ENCODE results near the gene RFWD3. TPM values are rescaled to one million over a fixed set of nuclear protein-coding genes. Genes with fewer than 3 reads are reported as not detected.

Gene RFWD3
- total and polyA plus RNA-seq, 2 of the 13 experiments (the other 11 are each of a cell fraction or from before 2014, with no cell fraction given): 23.4 to 62.6 TPM

- TF ChIP-seq ZNF513 (CRISPR knock-in tag; conservative IDR thresholded peaks at IDR 0.05): no peak
- TF ChIP-seq AHDC1 (CRISPR knock-in tag; IDR thresholded peaks at IDR 0.05; ENCODE audit: borderline replicate concordance): peak; percentile 46; the same call in 1 of the 2 replicates
- no peak for TF ChIP-seq ZNF446 (CRISPR knock-in tag; IDR thresholded peaks at IDR 0.05)
- peak; percentile 68 for TF ChIP-seq ZNF407 (CRISPR knock-in tag; IDR thresholded peaks at IDR 0.05; ENCODE audit: not compliant biosample characterization)
- peak; percentile 59; the same call in 1 of the 2 replicates for TF ChIP-seq ZNF580 (CRISPR knock-in tag; IDR thresholded peaks at IDR 0.05; ENCODE audit: borderline replicate concordance, low read depth)
- TF ChIP-seq PITX1 (CRISPR knock-in tag; IDR thresholded peaks at IDR 0.05): peak; percentile 38
- no peak for TF ChIP-seq CSRNP2 (CRISPR knock-in tag; conservative IDR thresholded peaks at IDR 0.05; ENCODE audit: low read depth)
- no peak for TF ChIP-seq ZBTB14 (CRISPR knock-in tag; IDR thresholded peaks at IDR 0.05)
These were observed 34.0 kb upstream of the RFWD3 start, which contains the start of gene MLKL (continued) for GRCh38 chr16:74700438-74701225.

All from HepG2 (cell line).